DND-41 (cell line): ENCODE results near the gene PUS7L.
"Not testable (repeated sequence)": the region's sequence is repeated elsewhere in the genome, so short reads cannot be mapped to it uniquely, and the experiment has no call there.

ENCODE experiments used
- CTCF ChIP-seq: IDR thresholded peaks from 2 replicates; pipeline ENCODE4 v1.5.1; 2012; ENCODE audit warnings: borderline replicate concordance, low read length, moderate library complexity, mild to moderate bottlenecking; ENCODE audit not compliant: poor library complexity, severe bottlenecking; ENCODE audit errors: extremely low read depth
- EZH2 ChIP-seq: IDR thresholded peaks from 3 replicates; pipeline ENCODE4 v1.6.1; 2012; ENCODE audit warnings: borderline replicate concordance, low read depth, mild to moderate bottlenecking, moderate library complexity, low read length, inconsistent platforms; ENCODE audit not compliant: severe bottlenecking

- TF ChIP-seq CTCF, EZH2: not testable (repeated sequence)
Observed at GRCh38 chr12:43685491-43685890, 73.1 kb downstream of the PUS7L start.
